GOT3 (cell line): ENCODE results near the gene TBC1D24.
"Not testable (repeated sequence)": the region's sequence is repeated elsewhere in the genome, so short reads cannot be mapped to it uniquely, and the experiment has no call there.

Experiments
- DNase-seq: peaks from one replicate; lab custom pipeline; 2025; ENCODE audit warnings: mixed read lengths; lab: John Stamatoyannopoulos, UW

Gene TBC1D24

DNA sequence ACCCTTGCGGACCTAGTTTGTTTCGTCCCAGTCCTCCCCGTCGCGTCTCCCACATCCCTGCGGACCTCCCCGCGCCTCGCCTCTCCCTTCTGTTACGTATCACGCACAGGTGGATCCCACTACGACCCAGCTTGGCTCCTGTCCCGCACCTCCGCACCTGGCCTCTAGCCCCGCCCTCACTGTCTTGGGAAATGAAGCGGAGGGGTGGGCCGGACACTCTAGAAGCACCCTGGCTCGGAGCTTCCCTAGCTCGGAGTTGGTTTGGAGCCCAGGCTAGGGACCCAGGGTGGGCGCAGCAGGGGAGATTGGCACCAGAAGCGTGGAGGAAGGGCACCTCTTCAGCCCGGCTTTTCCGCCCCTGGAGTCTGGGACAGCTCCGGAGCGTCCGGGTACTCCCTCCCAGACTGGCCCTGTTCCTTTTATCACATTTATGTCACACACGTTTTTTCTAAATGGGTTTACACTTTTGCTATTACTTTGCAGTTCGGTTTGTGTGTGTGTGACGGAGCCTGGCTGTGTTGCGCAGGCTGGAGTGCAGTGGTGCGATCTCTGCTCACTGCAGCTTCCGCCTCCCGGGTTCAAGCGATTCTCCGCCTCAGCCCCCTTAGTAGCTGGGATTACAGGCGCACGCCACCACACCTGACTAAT, 57.7 kb downstream of the TBC1D24 start:
- DNase-seq: no peak

DNA sequence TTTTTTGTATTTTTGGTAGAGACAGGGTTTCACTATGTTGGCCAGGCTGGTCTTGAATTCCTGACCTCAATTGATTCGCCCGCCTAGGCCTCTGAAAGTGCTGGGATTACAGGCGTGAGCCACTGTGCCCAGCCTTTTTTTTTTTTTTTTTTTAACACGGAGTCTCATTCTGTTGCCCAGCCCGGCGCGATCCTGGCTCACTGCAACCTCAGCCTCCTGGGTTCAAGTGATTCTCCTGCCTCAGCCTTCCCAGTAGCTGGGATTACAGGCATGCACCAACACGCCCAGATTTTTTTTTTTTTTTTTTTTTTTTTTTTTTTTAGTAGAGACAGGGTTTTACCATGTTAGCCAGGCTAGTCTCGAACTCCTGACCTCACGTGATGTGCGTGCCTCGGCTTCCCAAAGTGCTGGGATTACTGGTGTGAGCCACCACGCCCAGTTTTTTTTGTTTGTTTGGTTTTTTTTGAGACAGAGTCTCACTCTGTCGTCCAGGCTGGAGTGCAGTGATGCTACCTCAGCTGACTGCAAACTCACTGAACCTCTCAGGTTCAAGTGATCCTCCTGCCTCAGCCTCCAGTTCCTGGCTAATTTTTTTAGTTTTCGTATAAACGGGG, 58.3 kb downstream of the TBC1D24 start:
- not testable (repeated sequence) for DNase-seq

DNA sequence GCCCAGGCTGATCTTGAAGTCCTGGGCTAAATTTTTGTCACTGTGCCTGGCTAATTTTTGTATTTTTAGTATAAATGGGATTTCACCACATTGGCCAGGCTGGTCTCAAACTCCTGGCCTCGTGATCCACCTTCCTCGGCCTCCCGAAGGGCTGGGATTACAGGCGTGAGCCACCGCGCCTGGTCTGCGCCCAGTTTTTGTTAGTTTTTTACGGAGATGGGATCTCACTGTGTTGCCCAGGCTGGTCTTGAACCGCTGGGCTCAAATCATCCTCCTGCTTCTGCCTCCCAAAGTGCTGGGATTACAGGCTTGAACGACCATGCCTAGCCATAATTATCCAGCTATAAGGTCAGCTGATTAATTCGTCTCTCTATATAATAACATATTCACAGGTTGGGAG, 59.0 kb downstream of the TBC1D24 start:
- no peak for DNase-seq

DNA sequence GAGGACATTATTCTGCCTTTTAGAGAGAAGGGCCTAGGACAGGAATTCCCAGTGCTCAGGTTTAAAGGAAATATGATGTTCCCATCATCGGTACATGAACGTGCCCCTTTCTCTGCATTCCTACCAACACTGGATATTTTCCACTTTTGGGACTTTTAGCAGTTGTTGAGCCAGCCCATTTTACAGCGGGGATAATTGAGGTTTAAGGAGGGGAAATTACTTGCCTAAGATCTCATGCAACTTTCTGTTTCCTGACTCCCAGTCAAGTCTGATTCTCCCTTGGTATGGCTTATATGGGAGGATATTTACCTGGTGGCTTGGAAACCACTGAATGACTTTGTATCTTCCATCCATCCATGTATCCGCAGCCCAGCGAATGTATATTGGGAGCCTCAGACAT, 59.4 kb downstream of the TBC1D24 start:
- DNase-seq: not testable (repeated sequence)

DNA sequence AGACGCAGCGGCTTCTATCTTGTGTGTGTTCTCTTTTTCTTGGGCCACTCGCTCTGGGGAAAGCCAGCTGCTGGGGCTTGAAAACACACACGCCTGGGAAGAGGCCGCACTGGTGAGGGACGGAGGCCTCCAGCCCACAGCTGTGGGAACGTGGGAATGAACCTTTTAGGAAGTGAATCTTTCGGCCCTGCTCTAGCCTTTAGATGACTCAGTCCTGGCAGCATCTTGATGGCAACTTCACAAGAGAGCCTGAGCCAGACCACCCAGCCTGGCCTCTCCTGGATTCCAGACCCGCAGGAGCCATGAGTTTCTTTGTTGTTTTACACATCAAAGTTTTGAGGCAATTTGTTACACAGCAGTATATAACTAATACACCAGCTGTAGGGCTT, 60.7 kb downstream of the TBC1D24 start:
- DNase-seq: no peak

DNA sequence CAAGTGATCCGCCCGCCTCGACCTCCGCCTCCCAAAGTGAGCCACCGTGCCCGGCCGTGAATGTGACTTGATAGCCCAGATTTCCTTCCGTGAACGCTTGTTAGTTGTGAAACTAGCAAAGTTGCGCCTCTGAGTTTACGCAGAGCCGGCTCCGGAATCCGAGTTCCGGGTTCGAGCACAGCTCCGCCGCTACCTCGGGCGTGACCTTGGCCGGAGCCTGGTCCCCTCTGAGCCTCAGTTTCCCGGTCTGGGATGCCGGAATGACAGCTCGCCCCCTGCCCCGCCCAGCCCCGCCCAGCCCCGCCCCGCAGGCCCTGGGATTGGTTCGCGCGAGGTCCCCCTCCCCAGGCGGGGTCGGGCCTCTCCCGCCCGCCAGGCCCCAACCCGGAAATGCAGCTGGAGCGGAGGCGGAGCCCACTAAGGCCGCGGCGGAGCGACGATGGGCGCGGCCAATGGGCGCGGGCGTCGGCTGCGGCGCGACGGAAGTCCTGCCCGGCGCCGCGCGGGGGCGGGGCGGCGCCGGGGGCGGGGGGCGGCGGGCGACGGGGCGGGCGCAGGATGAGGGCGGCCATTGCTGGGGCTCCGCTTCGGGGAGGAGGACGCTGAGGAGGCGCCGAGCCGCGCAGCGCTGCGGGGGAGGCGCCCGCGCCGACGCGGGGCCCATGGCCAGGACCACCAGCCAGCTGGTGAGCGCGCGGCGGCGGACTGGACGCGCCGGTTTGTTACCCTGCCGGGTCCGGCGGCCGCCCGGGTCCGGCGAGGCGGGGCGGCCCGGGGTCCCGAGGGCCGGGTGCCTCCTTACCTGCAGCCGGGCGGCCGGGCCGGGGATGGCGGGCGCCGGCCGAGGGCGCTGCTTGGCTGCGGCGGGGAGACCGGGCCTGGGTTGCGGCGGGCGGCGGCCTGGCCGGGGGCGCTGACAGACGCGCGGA, 62.8 kb downstream of the TBC1D24 start, which contains the start of gene PDPK1:
Gene PDPK1 (plus strand): TSS at position 571 of the 929 bp plus-strand sequence. CDS start 92 bp downstream, at position 663.
- DNase-seq: peak; percentile 80

DNA sequence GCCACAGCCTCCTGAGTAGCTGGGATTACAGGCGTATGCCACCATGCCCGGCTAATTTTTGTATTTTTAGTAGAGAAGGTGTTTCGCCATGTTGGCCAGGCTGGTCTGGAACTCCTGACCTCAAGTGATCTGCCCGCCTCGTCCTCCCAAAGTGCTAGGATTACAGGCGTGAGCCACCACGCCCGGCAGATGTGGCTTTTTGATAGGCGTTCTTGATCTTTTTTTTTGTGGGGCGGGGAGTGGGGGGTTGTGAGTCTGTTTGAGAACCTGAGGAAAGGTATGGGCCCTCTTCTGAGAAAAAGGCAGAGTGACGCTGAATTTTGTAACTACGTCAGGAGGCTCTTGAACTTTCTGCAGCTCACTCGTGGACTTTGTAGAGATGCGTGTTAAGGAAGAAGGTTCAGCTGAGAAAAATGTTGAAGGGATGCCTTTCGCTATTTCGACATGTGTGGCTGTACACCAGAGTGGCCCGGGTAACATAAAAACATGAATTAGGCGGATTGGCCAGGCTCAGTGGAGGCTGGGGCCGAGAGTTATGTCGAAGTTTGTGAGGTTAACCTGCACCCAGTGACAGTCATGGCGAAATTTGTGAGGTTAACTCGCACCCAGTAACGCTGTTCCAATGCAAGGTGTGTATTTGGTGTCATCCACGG, 64.4 kb downstream of the TBC1D24 start:
- not testable (repeated sequence) for DNase-seq

DNA sequence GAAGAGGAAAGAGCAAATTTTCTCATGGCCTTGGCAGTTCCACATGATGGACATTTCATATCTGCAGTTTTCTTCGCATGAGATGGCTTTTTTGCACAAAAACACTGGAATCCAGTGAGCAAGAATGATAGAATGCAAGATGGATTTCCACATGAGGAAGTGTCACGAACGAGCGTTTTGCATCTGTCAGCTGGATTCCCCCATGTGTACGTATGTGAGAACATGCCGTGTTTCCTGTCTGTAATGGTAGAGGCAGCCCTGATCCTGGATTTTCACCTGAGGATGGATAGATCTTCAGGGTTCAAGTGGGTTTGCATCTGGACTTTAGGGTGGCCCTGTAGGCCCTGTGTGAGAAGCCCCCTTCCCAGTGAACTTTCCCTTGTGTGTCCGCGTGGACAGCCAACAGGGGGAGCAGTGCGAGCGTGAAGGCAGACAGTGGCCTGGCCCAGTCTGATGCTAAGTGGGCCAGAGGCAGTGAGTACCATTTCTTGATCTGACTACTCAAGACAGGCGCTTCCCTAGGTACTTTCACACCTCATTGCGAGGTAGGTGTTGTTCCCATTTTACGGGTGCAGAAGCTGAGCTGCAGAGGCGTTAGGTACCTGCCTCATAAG, 65.0 kb downstream of the TBC1D24 start:
- DNase-seq: not testable (repeated sequence)

DNA sequence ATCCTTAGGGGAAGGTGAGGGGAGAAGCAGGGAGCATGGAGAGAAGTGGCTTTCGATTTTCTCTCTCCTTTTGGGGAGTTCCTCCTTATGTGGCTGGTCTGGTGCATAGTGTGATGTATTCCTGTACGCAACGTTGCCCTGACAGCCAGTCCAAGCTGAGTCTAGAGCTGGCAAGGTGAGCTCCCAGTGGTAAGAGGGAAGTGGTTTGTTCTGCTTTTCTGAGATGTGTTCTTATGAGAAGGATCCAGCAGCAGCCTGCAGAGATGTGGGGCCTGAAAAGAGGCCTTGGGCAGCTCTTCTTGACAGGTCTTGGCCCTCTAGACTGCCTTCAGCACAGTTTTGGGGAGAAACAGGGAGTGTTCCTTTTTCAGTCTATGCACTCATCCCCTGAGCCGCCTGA, 66.0 kb downstream of the TBC1D24 start:
- DNase-seq: not testable (repeated sequence)

DNA sequence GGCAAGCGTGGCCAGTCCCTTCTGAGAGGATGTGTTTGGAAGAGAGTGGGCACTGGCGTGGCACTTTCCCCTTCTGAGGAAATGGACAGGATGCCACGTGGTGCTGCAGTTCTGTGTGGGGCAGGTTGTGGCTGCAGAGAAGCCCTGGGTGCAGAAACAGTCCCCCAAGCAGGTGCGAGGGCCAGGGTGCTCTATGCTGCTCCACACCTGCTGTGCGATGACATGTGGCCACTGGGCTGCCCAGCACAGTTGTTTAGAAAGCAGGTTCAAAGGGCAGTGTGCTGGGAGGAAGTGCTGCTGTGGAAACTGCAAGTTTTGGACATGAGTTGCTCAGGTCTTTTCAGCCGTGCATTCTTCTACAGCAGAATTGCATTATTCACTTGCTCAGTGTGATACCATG, 66.5 kb downstream of the TBC1D24 start:
- not testable (repeated sequence) for DNase-seq

DNA sequence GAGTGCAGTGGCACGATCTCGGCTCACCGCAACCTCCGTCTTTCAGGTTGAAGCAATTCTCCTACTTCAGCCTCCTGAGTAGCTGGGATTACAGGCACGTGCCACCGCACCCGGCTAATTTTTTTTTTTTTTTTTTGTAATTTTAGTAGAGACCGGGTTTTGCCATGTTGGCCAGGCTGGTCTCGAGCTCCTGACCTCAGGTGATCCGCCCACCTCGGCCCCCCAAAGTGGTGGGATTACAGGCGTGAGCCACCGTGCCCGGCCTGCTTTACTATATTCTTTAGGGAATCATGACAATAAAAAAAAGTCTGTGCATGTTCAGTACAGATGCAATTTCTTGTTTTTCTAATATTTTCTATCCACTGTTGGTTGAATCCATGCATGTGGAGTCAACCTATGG, 68.8 kb downstream of the TBC1D24 start:
- not testable (repeated sequence) for DNase-seq

DNA sequence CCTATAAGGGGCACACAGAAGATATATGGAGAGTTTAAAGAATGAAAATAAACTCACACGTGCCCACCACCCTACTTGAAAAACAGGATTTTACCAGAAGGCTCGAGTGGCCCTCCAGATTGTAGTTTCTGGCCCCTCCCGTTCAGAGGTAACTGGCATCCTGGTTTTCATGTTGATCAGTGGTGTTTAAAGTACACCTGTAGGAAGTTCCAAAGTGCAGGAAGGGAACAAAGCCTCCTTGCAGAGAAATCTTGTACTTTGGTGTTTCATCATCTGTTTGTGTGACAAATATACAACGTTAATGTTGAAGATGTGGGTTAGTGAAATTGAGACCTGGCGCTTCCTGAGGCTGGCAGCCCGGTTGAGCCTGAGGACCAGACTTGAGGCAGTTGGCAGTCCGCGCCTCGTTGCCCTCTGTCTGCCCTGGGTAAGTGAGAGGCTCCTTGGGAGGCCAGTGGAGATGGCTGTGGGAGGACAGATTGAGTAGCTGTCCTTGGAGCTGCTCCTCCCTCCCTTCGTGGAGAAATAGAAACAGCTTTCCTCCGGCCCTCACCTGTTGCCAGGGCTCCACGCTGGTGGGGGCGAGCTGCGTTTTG, 75.5 kb downstream of the TBC1D24 start:
- not testable (repeated sequence) for DNase-seq

DNA sequence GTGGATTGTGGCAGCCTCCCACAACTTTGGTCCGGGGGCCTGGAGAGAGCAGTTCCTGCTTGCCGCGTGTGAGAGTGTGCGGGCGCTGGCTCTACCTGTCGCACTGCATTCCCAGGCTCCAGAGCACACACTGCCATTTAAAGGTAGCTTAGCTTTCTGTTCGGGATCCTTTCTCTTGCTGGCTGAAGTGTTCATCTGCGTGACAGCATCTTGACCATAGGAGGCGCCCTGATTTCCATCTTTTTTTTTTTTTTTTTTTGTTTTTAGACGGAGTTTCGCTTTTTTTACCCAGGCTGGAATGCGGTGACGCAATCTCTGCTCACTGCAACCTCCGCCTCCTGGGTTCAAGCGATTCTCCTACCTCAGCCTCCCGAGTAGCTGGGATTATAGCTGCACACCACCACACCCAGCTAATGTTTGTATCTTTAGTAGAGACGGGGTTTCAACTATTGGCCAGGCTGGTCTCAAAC, 76.5 kb downstream of the TBC1D24 start:
- not testable (repeated sequence) for DNase-seq

DNA sequence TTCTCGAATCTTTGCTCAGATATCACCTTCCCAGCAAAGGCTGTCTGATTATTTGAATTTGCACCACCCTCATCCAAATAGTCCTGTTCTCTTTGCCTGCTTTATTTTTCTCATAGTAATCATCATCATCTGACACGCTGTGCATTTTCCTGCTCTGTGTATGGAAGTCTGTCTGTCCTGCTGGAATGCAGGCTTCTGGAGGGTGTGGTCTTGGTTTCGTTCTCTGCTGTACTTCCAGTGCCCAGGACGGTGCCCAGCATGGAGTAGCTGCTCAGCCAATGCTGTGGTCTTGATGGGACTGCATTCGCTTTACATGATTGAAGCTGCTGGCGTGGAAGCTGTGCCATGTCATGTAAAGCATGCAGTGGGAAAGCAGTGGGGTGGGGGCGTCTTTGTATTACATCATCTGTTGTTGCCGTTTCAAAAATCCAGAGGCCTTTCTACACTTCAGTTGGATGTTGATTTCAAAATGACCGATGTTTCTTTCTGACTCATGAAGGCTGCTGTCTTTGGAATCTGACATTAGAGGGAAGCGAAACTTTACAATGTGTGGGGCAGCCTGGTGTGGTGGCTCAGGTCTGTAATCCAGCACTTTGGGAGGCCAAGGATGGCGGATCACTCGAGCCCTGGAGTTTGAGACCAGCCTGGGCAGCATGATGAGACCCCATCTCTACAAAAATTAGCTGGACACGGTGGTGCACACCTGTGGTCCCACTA, 79.9 kb downstream of the TBC1D24 start:
- not testable (repeated sequence) for DNase-seq
